Ovary (tissue), 9 donors: ENCODE results near the gene LMBR1L. TPM values are rescaled to one million over a fixed set of nuclear protein-coding genes. Genes with fewer than 3 reads are reported as not detected.

Experiments used
- DNase-seq, 5 donors: peaks; one replicate each; pipeline ENCODE4 v3.0.0-alpha.2; 2019 to 2020
- H3K27ac ChIP-seq, 2 donors: fragments of 200-600 bp; one replicate each; pipeline versions ENCODE4 v1.5.1 to v1.8.0; 2019 to 2022
- H3K27me3 ChIP-seq: fragments of 200-600 bp; one replicate; pipeline ENCODE4 v1.8.0; 2022
- H3K36me3 ChIP-seq: fragments of 200-600 bp; sonication (generic); one replicate; pipeline ENCODE4 v1.5.1; 2019
- H3K4me1 ChIP-seq: one replicate; pipeline ENCODE4 v1.8.1; 2013; ENCODE audit warnings: mild to moderate bottlenecking, moderate library complexity; ENCODE audit not compliant: insufficient read depth
- H3K4me3 ChIP-seq: fragments of 200-600 bp; sonication (generic); one replicate; pipeline ENCODE4 v1.5.1; 2017
- H3K9me3 ChIP-seq, 2 donors: fragments of 200-600 bp in 1 of 2; sonication (generic) in 1 of 2; one replicate each; pipeline versions ENCODE4 v1.5.1 to v1.8.1; 2013 to 2019; ENCODE audit warnings: mild to moderate bottlenecking in 1 of 2, moderate library complexity in 1 of 2
- EP300 ChIP-seq: sonication (generic); formaldehyde crosslinking; IDR thresholded peaks from one replicate; pipeline ENCODE4 v1.6.1; 2017; ENCODE audit warnings: antibody characterized with exemption
- POLR2A ChIP-seq: fragments of 450-650 bp; IDR thresholded peaks from one replicate; pipeline ENCODE4 v1.6.1; 2017; ENCODE audit warnings: antibody characterized with exemption, mild to moderate bottlenecking, moderate library complexity
- WGBS, 3 donors: extraction: QIAGEN DNeasy Blood & Tissue Kit in 1 of 3; methylation state at CpG; one replicate each; pipeline versions ENCODE4 v1.1.5 to v1.1.7; 2013 to 2017; 5-methylcytosine and 5-hydroxymethylcytosine counted together
- intact Hi-C, 4 donors: fragments of 100-400 bp; cut with DNase I; formaldehyde crosslinking; loops; one replicate each; pipeline versions ENCODE4 v1.11.0 to v1.15.1; 2022 to 2023
- polyA plus RNA-seq, 2 donors: library from polyadenylated mRNA; stranded (reverse); fragments of 200-250 nt in 1 of 2; fragments of 350-450 nt in 1 of 2; fragmentation: Illumina TruSeq in 1 of 2; extraction: RNeasy Lipid Tissue Mini Kit (QIAGEN cat#74804) in 1 of 2; gene quantifications; one replicate each; pipeline ENCODE4 v1.2.3, GENCODE V29; 2013 to 2014
- total RNA-seq, 7 donors: library from RNA; depleted of rRNA in 2 of 7; stranded (reverse); fragments of >200 nt in 2 of 7; fragmentation: NEBNext Ultra II Directional in 3 of 7; extraction: Animal tissue kit (Norgen Biotek cat#: 25700) in 3 of 7; gene quantifications; one replicate each; pipeline versions ENCODE4 v1.1.0 to v1.2.4, GENCODE V29; 2016 to 2023
- TF ChIP-seq, protein P1 (sequence below), 3 donors: fragments of 450-650 bp in 2 of 3; fragments of 200-600 bp in 1 of 3; IDR thresholded peaks; one replicate each; pipeline versions ENCODE4 v1.5.1 to v1.8.0; 2016 to 2022; ENCODE audit warnings: antibody characterized with exemption in 3 of 3, mild to moderate bottlenecking in 1 of 3
- donor health status: DM: no; HTN: no; CAD: no; lungs with moderate emphysema.
- donor health status: DM: no; HTN: no; CAD: no.
- donor health status: Bipolar disorder and iron deficiency.
- donor health status: DM: yes; HTN: yes; CAD: no.
- donor health status: DM: no; HTN: no; CAD: no.
- donor health status: DM: yes; HTN: yes; CAD: no.

LMBR1L gene
- total and polyA plus RNA-seq, 9 donors: 63.8 to 95.8 (median 68.5) TPM

DNA sequence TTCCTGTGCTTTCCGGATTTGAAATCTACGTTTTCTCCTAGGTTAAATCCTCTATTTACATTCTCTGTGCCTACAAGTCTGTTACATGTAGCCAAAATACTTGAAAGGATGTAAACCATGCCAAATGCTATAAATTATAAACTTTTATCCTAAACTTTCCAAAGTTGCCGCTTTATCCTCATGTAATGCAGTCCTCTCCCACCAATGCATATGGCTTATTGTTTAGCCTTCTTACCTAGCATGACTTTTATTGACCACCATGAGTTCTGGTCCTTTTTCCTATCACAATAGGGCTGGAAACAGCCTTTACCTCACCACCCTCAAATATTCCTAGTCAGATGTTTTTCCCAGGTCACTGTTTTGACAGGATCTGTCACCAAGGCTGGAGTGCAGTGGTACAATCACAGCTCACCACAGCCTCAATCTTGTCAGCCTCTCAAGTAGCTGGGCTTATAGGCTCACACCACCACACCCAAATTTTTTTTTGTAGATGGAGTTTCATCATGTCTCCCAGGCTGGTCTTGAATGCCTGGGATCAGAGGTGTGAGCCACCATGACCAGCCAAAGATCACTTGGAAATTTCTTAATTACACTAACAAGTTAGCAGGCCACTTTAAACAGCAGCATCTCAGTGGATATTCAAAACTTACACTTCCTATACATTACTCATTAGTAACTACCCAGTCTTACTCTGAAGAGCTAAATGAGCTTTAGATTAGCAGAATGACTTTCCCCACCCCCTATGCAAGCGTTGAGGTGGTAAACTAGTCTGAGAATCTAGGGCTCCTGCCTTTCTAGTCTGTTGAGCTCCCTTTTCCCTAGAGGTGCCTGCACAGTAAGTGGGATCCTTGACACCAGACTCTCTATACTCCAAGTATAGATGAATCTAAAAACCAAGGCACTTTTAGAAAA is 16.5 kb upstream of the LMBR1L start:
- intact Hi-C loops: no loop called here
- Histone ChIP-seq H3K9me3 (no peaks in the 10 kb centered on the region), H3K27me3 (no peaks in the 10 kb centered on the region), H3K4me3 (no peak overlapping the region), H3K27ac (no peak overlapping the region), H3K4me1 (peaks cover 3% of the 10 kb centered on the region), H3K36me3 (no peaks in the 10 kb centered on the region)
- TF ChIP-seq EP300: no peak
- TF ChIP-seq, protein P1, sequence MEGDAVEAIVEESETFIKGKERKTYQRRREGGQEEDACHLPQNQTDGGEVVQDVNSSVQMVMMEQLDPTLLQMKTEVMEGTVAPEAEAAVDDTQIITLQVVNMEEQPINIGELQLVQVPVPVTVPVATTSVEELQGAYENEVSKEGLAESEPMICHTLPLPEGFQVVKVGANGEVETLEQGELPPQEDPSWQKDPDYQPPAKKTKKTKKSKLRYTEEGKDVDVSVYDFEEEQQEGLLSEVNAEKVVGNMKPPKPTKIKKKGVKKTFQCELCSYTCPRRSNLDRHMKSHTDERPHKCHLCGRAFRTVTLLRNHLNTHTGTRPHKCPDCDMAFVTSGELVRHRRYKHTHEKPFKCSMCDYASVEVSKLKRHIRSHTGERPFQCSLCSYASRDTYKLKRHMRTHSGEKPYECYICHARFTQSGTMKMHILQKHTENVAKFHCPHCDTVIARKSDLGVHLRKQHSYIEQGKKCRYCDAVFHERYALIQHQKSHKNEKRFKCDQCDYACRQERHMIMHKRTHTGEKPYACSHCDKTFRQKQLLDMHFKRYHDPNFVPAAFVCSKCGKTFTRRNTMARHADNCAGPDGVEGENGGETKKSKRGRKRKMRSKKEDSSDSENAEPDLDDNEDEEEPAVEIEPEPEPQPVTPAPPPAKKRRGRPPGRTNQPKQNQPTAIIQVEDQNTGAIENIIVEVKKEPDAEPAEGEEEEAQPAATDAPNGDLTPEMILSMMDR (IDR thresholded peaks at IDR 0.05): no peak
- DNase-seq: no peak
- WGBS, 3 donors: 39 to 48% (median 46%) methylated on average over 4 of the region's 4 CpGs

DNA sequence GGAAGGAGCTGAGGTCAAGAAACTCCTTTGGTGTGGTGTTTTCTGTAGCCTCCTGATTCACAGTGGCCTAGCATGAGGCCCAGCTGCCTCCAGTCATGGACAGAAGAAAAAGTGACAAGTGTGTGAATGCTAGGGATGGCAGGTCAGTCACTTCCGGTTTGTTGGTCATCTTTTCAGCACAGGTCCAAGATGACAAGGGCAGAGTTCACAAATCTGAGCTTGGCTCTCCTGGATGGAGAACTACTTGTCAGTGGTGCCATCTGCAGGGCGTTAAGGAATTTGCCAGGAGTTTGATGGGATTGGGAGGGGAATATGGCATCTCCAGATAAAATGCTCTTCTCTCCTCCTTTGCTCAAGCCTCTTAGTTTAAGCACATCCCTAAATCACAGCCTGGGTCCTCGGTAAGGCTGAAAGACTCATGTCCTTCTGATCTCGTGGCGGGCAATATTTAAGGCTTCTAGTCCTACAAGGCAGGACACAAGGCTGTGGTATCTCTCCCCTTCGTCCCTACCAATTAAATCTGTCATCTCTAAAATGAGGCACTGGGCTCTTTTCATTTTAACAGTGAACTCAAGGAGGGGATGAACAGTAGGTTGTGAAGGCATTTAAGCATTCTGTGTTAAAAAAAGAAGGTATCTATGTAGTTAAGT is 10.5 kb upstream of the LMBR1L start:
- Histone ChIP-seq H3K36me3 (no peaks in the 10 kb centered on the region), H3K27ac (no peak overlapping the region), H3K4me1 (no peaks in the 10 kb centered on the region), H3K9me3 (no peaks in the 10 kb centered on the region), H3K4me3 (no peak overlapping the region), H3K27me3 (no peaks in the 10 kb centered on the region)
- 28 to 31% (median 31%) methylated on average over 6 of the region's 6 CpGs for WGBS, 3 donors
- intact Hi-C loops: loop anchor here in 3 of 4 donors (2.0 to 5.0 kb wide), 2 partner anchors 32 to 34 kb away; no protein-coding TSS in a partner anchor
- peak in 1 of 5 donors; percentile 44 for DNase-seq
- TF ChIP-seq, protein P1 (IDR thresholded peaks at IDR 0.05): peak in 2 of 3 donors; percentile 25 to 49
- no peak for TF ChIP-seq POLR2A

DNA sequence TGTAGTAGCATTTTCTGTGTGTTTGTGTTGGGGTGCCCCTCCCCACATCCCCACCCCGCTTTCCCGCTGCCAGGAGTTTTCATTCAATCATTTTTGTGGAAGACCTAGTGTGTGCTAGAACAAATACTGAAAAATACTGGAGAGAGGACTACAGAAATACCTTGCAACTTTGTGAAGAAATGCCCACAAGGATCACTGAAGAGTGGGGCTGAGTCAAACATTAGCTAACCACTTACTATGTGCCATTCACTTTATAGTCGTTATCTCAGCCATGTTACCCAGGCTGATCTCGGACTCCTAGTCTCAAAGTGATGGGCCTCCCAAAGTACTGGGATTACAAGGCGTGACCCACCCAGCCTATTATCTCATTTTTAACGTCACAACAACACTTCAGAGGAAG is 559 bp upstream of the LMBR1L start:
- H3K9me3 ChIP-seq: no peaks in the 10 kb centered on the region
- H3K27me3 ChIP-seq: no peaks in the 10 kb centered on the region
- H3K4me3 ChIP-seq: peak overlapping the region; percentile 15
- WGBS, 3 donors: 43 to 54% (median 50%) methylated on average over 6 of the region's 6 CpGs
- TF ChIP-seq, protein P1 (IDR thresholded peaks at IDR 0.05): no peak
- TF ChIP-seq POLR2A: no peak
- TF ChIP-seq EP300: no peak
- no peak for DNase-seq
- intact Hi-C loops: loop anchor here in 1 of 4 donors (10.0 kb wide), 1 partner anchor 96 kb away; the partner anchor contains the start of gene PRKAG1
- H3K4me1 ChIP-seq: peaks cover 15% of the 10 kb centered on the region
- H3K36me3 ChIP-seq: no peaks in the 10 kb centered on the region
- peak overlapping the region in 1 of 2 donors; percentile 98 for H3K27ac ChIP-seq

DNA sequence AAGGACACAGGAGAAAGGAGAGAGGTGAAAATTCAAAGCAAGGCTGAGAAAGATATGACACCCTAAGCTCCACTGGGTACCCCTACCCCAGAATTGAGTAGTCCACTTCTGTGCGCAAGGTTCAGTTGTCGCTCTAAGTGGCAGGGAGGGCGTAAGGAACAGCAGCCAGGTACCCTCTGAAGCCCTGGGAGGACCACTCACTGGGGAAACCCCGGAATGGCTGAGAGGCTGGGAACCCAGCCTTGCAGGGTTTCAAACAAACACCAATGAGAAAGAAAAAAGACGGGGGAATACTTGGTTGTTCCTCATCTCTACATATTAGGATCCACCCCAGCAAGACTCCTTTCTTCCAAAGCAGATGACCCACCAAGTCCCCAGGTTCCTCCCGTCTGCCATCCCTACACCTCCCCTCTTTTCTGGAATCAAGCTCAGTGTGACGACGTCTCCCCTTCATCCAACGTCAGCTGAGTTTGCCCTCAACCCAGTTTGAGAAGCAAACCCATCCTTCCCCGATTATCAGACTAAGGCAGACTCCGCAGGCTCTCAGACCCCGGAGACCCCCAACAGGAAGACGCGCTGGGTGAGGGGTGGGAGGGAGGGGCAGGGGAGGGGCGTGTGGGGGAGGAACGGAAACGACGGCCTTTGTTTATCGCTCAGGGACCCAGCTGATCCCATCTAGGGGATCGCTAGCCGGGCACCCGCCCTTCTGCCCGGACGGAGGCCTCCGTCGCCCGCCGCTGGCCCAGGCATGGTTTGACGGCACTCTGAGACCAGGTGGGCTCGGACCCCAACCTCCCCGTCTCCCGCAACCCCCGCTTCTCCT is 795 bp downstream of the LMBR1L start:
- no peaks in the 10 kb centered on the region for H3K9me3 ChIP-seq
- H3K36me3 ChIP-seq: no peaks in the 10 kb centered on the region
- H3K4me1 ChIP-seq: peaks cover 17% of the 10 kb centered on the region
- no peaks in the 10 kb centered on the region for H3K27me3 ChIP-seq
- DNase-seq: peak in 3 of 5 donors; percentile 35 to 63 (median 49)
- 3 to 5% (median 3%) methylated on average over 29 to 33 of the region's 33 CpGs for WGBS, 3 donors
- peak overlapping the region; percentile 95 for H3K4me3 ChIP-seq
- TF ChIP-seq EP300: no peak
- peak overlapping the region; percentile 88 to 98 for H3K27ac ChIP-seq
- intact Hi-C loops: loop anchor here in 1 of 4 donors (10.0 kb wide), 1 partner anchor 95 kb away; the partner anchor contains the start of gene PRKAG1
